Frontal cortex (tissue), 4 donors: ENCODE data around the gene APOL6. TPM values are rescaled to one million over a fixed set of nuclear protein-coding genes. Genes with fewer than 3 reads are reported as not detected.
A peak's percentile ranks its signal among the peaks of the same experiment; 100 is the strongest.
"Not testable (repeated sequence)": the region's sequence is repeated elsewhere in the genome, so short reads cannot be mapped to it uniquely, and the experiment has no call there.

Experiments used
- DNase-seq, 2 donors: peaks; one replicate each; pipeline ENCODE4 v3.0.0; 2012; ENCODE audit warnings: low spot score in 2 of 2
- FAIRE-seq: peaks from 2 replicates; lab custom pipeline; 2012; peaks lifted over from hg19 to GRCh38; lab: Jason Lieb, UNC
- total RNA-seq: library from RNA; depleted of rRNA; stranded (reverse); fragments of >200 nt; gene quantifications from one replicate; pipeline ENCODE4 v1.2.3, GENCODE V29; 2014
- donor health status: control.
- donor health status: control.
- donor health status: control.

Gene APOL6
- total RNA-seq, 1 donor from 2014 or later: 0.82 TPM

DNA sequence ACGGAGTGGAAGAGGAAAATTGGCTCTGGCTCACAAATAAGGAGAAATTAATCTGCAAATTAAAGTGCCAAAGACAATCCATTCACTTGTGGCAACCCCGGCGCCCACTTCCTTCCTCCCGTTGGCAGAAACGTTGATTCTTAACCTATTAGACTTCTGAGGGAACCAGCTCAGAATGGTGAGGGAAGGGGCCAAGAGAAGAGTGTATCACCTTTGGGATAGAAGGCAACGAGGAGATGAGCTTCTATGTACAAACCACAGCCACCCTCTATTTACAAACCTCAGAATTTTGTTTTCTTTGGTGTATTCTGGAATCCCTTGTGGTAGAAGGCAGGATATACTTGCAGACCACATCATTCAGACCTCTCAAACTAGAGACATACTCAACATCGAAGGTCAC, 32.2 kb upstream of the APOL6 start:
- no peak for FAIRE-seq
- no peak for DNase-seq

DNA sequence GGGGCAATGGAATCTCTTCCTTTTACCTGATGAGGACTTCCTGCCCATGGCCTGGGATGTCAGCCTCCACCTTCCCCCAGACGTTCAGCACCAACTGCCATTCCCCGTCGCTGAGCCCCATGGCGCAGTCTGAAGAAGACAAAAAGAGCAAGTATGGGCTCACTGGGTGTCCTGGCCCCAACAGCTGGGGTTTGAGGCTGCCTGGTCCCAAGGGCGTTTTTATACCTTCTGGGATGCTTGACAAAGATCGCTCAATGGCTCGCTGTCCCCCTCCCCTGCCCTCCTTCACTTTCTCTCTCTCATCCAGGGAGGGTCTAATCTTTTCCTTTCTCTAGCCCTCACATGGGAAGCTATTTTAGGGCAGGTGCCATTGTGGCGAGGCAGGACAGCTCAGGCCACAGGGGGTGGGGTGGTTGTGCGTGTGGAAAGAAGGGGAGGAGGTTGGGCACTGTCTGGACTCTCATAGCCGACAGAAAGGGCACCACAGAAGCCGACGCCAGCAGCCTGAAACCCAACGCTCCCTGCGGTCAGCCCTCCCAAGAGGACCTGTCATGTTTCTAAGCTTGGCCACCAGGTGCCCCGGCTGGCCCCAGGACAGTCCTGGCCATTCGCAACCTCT, 31.0 kb upstream of the APOL6 start, which contains the start of gene MB:
TSS of gene MB (minus strand) at position 193 of the 619 bp plus-strand sequence. CDS start at position 121, 72 bp downstream.
- DNase-seq (no peak), FAIRE-seq (no peak)

DNA sequence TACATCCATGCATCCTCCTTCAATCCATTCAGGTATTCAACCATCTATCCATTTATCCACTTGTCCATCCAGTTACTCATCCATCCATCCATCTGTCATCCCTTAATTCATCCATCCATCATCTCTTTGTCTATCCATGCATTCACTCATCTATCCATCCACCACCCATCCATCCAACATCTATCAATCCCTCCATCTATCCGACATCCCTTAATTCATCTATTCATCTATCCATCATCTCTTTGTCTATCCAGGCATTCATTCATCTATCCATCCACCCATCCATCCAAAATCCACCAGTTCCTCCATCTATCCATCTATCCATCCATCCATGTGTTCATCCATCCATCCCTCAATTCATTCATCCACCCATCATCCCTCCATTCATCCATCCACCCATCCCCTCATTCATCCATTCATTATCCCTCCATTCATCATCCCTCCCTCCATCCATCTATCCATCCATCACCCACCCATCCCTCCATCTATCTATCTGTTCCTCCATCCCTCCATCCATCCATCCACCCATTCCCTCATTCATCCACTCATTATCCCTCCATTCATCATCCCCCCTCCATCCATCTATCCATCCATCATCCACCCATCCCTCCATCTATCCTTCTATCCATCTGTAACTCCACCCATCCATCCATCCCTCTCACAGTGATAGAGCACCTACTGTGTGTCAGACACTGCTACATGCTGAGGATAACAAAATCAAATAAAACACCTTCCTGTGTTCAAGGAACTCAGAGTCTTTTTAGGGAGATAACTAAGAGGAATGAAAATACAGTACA, 29.6 kb upstream of the APOL6 start:
- DNase-seq: no peak
- no peak for FAIRE-seq

- no peak for FAIRE-seq
Measured at GRCh38 chr22:35619336-35620094, 28.7 kb upstream of the APOL6 start.

GRCh38 chr22:35620624-35621251, 27.5 kb upstream of the APOL6 start:
- FAIRE-seq (no peak), DNase-seq (no peak)

More at GRCh38 chr22:35619336-35620094, 28.7 kb upstream of the APOL6 start:
- DNase-seq: no peak

GRCh38 chr22:35621451-35621850, 26.8 kb upstream of the APOL6 start:
- FAIRE-seq (no peak), DNase-seq (no peak)

DNA sequence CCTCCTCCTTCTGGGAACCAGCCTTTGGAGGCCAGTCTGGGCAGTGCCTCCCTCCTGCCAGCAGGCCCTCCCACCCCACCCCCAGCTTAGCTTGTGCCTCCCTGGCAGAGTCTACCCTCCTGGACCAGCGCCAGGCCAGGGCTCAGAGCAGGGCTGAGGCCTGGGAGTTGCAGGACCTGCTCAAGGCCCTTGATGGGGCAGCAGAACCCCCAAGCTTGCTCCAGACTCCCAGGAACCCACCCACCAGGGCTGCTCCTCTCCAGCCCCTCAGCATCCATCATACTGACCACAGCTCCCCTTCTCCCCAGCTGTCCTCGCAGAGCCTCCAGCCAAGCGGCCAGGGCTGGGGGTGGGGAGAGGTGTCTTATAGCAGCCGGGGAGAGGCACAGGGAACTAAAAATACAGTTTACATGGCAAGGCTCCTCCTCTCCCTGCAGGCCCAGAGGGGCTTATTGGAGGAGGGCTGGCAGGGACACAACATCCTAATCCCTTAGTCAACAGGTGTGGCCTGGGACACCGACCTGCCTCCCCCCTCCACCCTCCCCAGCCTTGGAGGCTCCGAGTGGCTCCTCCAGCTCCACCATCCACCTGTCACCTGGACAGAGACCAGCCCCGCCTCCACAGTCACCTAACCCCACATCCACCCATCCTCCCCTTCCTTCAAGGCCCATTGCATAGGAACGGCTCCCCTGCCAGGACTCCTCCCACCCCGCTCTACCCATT, 25.9 kb upstream of the APOL6 start:
- FAIRE-seq (no peak), DNase-seq (no peak)

DNA sequence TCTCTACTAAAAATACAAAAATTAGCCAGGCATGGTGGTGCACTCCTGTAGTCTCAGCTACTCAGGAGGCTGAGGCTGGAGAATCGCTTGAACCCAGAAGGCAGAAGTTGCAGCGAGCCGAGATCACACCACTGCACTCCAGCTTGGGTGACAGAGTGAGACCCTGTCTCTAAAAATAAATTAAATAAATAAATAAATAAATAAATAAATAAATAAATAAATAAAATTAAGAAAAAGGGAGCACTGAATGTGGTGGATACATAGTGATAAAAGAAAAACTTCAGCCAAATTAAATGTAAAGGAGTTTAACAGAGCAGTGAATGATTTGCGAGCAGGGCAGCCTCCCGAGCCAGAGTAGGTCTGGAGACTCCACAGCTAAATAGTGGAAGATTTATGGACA, 24.4 kb upstream of the APOL6 start:
- DNase-seq: not testable (repeated sequence)

DNA sequence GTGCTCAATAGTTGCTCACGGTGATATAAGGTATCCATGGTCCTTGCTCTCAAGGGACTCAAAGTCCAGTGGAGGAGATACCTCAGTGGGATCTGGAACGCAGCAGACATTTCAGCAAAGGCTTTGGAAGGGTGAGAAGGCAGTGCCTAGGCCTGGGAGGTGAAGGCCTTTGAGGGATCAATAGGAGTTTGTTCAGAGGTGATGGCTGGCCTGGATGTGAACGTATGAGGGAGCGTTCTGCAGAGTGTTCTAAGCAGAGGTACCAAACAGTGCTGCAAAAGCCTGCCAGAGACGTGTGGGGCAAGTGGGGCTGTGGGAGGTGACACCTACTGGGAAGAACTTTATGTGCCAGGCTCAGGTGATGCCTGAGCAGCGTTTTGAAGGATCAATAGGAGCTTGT, 23.7 kb upstream of the APOL6 start:
- DNase-seq: no peak
- FAIRE-seq: no peak

More for the DNA sequence above, 24.4 kb upstream of the APOL6 start:
- not testable (repeated sequence) for FAIRE-seq

GRCh38 chr22:35625763-35626432, 22.3 kb upstream of the APOL6 start:
- FAIRE-seq: no peak
- no peak for DNase-seq

- FAIRE-seq (no peak), DNase-seq (peak; percentile 22 to 65)
Measured at GRCh38 chr22:35627267-35628041, 20.8 kb upstream of the APOL6 start.

DNA sequence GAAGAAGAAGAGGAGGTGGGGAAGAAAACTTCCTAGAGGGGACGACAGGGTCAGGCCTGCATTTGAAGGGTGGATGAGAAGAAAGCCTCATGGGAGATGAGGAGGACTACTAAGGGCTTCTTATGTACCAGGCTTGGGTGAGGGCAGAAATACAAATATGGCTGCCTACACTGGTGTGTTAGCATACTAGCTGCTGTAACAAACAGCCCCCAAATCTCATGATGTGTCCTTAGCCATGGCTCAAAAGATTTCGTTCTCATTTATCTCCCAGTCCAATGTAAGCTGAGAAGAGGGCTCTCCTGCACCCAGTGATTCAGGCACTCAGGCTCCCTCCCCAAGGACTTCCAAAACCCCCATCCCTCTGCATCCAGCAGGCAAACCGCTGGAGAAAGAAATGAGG, 19.5 kb upstream of the APOL6 start:
- no peak for FAIRE-seq
- no peak for DNase-seq

GRCh38 chr22:35629406-35630216, 18.6 kb upstream of the APOL6 start:
- FAIRE-seq: no peak

GRCh38 chr22:35630387-35630793, 17.9 kb upstream of the APOL6 start:
- DNase-seq: no peak

More at GRCh38 chr22:35629406-35630216, 18.6 kb upstream of the APOL6 start:
- DNase-seq: no peak

DNA sequence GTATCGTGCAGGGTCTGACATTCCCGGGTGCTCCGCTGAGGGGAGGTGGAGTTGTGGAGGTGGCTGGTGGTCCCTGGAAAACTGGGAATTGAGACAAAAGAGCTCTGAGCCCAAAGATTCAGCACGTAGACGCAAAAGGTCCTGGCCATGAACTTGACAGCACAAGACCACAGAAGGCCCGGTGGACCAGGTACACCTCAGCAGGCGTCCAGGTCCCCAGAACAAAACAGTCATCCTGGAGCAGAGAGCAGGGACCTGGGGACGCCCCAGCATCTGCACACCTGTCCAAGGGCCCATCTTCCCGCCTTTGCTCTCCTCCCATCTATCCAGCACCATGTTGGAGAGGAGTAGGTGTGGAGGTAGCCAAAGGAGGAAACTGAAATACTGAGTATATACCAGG, 17.4 kb upstream of the APOL6 start:
- FAIRE-seq (no peak), DNase-seq (no peak)

More at GRCh38 chr22:35630387-35630793, 17.9 kb upstream of the APOL6 start:
- FAIRE-seq: no peak

- FAIRE-seq (no peak), DNase-seq (no peak)
Measured at GRCh38 chr22:35631597-35631996, 16.6 kb upstream of the APOL6 start.

DNA sequence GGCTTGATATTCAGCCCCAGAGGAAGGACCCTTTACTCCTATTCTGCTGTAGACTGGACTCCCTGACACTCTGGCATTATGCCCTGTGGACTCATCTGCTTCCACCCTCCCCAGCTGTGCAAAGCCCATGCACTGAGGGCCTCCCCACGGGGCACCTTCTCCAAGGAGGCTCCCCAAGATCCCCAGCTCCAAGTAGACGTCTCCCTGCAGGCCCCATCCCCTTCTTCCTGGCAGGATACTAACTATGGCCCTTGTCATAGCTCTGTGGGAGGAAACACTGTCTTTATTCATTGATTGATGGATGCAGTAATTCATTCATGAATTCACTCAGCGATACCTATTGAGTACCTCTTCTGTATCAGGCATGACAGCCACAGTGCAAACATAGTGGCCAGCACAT, 15.3 kb upstream of the APOL6 start:
- no peak for FAIRE-seq
- no peak for DNase-seq
